ENCODE measurements around the gene KAZN. TPM values are rescaled to one million over a fixed set of nuclear protein-coding genes. Genes with fewer than 3 reads are reported as not detected.

The KAZN gene
- polyA plus RNA-seq, 2 of the 4 experiments (the other 2 are of a cell fraction) = 1.3 to 1.9 TPM

DNA sequence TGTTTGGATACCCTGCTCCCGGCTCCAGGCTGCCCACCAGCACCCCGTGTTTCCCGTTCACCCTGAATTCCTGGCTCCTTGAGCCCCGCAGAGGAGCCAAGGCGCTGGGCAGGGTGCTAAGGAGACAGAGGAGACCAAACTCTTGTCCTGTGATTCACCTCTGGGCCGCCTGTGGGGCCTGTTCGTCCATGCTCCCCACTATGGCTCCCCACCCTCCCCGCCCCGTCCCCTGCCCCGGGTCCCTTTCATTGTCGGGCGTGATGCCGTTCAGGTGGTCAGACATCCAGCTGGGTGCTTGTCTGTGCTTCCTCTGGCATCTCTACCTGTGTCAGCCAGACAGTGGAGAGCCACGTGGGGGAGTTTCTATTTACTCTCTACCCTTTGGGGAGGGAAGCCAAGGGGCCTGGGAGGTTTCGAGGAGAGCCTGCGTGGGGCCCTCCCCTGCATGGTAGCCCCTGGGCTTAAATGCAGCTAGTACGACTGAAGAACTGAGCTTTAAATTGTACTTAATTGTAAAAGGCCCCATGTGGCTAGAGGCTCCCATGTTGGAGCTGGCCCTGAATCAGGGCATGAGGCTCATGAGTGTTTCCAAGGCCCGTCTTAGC lies 333.7 kb downstream of the KAZN start:
- 74% methylated on average over 7 of the region's 18 CpGs for WGBS (ENCODE audit: missing lambda C conversion rate)
- TF ChIP-seq MAFK (IDR thresholded peaks at IDR 0.05; ENCODE audit: partially characterized antibody) (no peak), USF2 (IDR thresholded peaks at IDR 0.05) (no peak), RFX5 (IDR thresholded peaks at IDR 0.05) (no peak), PBX3 (IDR thresholded peaks at IDR 0.05) (no peak), KDM1A (IDR thresholded peaks at IDR 0.05; ENCODE audit: low read depth) (no peak), RARB (CRISPR knock-in tag; IDR thresholded peaks at IDR 0.05) (no peak), RAD21 (conservative IDR thresholded peaks at IDR 0.05 in 1 of 2, IDR thresholded peaks at IDR 0.05 in 1 of 2) (no peak), HOXA7 (CRISPR knock-in tag; IDR thresholded peaks at IDR 0.05) (no peak), MYC (IDR thresholded peaks at IDR 0.05; ENCODE audit: borderline replicate concordance, low read length) (no peak), CTCF (IDR thresholded peaks at IDR 0.05) (no peak), GATA3 (IDR thresholded peaks at IDR 0.05; ENCODE audit: borderline replicate concordance) (no peak)
- TF ChIP-seq, protein P1, sequence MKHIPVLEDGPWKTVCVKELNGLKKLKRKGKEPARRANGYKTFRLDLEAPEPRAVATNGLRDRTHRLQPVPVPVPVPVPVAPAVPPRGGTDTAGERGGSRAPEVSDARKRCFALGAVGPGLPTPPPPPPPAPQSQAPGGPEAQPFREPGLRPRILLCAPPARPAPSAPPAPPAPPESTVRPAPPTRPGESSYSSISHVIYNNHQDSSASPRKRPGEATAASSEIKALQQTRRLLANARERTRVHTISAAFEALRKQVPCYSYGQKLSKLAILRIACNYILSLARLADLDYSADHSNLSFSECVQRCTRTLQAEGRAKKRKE (CRISPR knock-in tag; IDR thresholded peaks at IDR 0.05; ENCODE audit: low read depth) = no peak
- TF ChIP-seq, protein P2, sequence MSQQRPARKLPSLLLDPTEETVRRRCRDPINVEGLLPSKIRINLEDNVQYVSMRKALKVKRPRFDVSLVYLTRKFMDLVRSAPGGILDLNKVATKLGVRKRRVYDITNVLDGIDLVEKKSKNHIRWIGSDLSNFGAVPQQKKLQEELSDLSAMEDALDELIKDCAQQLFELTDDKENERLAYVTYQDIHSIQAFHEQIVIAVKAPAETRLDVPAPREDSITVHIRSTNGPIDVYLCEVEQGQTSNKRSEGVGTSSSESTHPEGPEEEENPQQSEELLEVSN (IDR thresholded peaks at IDR 0.05; ENCODE audit: borderline replicate concordance, low read depth) = no peak
- TF ChIP-seq, protein P3, sequence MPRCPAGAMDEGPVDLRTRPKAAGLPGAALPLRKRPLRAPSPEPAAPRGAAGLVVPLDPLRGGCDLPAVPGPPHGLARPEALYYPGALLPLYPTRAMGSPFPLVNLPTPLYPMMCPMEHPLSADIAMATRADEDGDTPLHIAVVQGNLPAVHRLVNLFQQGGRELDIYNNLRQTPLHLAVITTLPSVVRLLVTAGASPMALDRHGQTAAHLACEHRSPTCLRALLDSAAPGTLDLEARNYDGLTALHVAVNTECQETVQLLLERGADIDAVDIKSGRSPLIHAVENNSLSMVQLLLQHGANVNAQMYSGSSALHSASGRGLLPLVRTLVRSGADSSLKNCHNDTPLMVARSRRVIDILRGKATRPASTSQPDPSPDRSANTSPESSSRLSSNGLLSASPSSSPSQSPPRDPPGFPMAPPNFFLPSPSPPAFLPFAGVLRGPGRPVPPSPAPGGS (IDR thresholded peaks at IDR 0.05) = no peak
- ChIA-PET CTCF (no interaction called here), POLR2A (no interaction called here)
- DNase-seq (ENCODE audit: low read depth in 1 of 2, low spot score in 1 of 2) (no peak), ATAC-seq (no peak), FAIRE-seq (no peak)
- H3K4me2 ChIP-seq = no peak overlapping the region
- no peak overlapping the region for H3K4me3 ChIP-seq
- no peak overlapping the region for H3K27ac ChIP-seq
- H3K4me1 ChIP-seq = 0 out of 3 replicates have a peak, but pooled peaks cover 4% of the 10 kb centered on the region
- H3K9me3 ChIP-seq = no peaks in the 10 kb centered on the region

DNA sequence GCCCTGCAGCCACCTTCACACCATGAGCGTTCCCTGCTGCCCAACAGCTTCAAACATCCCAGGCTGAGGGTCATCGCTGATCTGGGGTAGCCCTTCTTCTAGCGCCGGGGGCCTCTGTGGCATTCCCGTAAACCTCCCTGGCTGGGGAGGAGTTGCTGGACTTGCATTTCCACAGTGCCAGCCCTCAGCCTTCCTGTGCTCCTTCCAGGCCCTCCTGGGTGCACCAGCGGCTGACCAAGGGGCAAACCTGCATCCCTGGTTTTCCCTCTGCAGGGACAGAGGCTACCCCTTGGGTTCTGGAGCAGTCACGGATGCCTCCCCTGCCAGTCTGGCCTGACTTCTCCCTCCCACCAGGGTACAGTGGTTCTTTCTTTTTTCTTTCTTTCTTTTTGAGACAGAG lies 336.4 kb downstream of the KAZN start:
- Histone ChIP-seq H3K4me3 (no peak overlapping the region), H3K27ac (no peak overlapping the region), H3K4me2 (no peak overlapping the region), H3K9me3 (no peaks in the 10 kb centered on the region), H3K4me1 (no peaks in the 10 kb centered on the region)
- FAIRE-seq = no peak
- 77% methylated on average over 3 of the region's 7 CpGs for whole genome bisulfite sequencing (ENCODE audit: missing lambda C conversion rate)
- no peak for DNase-seq (ENCODE audit: low read depth in 1 of 2, low spot score in 1 of 2)
- CTCF ChIA-PET = no interaction called here
- ATAC-seq = no peak
- POLR2A ChIA-PET = no interaction called here
- TF ChIP-seq HDAC2 (IDR thresholded peaks at IDR 0.05) (no peak), CHD4 (IDR thresholded peaks at IDR 0.05; ENCODE audit: borderline replicate concordance) (no peak), POLR2AphosphoS2 (conservative IDR thresholded peaks at IDR 0.05; ENCODE audit: low read length) (no peak), PBX3 (IDR thresholded peaks at IDR 0.05) (no peak), GATA3 (IDR thresholded peaks at IDR 0.05; ENCODE audit: borderline replicate concordance) (no peak), HMGXB4 (CRISPR knock-in tag; IDR thresholded peaks at IDR 0.05; ENCODE audit: borderline replicate concordance) (no peak), MAZ (IDR thresholded peaks at IDR 0.05; ENCODE audit: borderline replicate concordance, low read depth, low read length) (no peak), RAD21 (conservative IDR thresholded peaks at IDR 0.05 in 1 of 2, IDR thresholded peaks at IDR 0.05 in 1 of 2) (no peak), CEBPB (IDR thresholded peaks at IDR 0.05) (no peak), POLR2A (IDR thresholded peaks at IDR 0.05; ENCODE audit: low read length) (no peak), FOXS1 (CRISPR knock-in tag; IDR thresholded peaks at IDR 0.05) (no peak)
- TF ChIP-seq, protein P1 (CRISPR knock-in tag; IDR thresholded peaks at IDR 0.05; ENCODE audit: low read depth) = no peak

Data from A549 (cell line).